Gastrocnemius medialis (tissue), 4 donors: ENCODE data around the gene WWOX.

Experiments
- POLR2A ChIP-seq, 2 donors: fragments of 450-650 bp; IDR thresholded peaks; one replicate each; pipeline ENCODE4 v1.6.1; 2017; ENCODE audit warnings: antibody characterized with exemption in 2 of 2, mild to moderate bottlenecking in 2 of 2, moderate library complexity in 2 of 2
- TF ChIP-seq, protein P1 (sequence below), 5 experiments: fragments of 450-650 bp in 3 of 5; fragments of 200-600 bp in 2 of 5; sonication (generic) in 2 of 5; IDR thresholded peaks in 4 of 5; conservative IDR thresholded peaks in 1 of 5; 1 replicate in 4 of 5; 2 replicates in 1 of 5; pipeline ENCODE4 v1.5.1; 2016 to 2019; ENCODE audit warnings: antibody characterized with exemption in 5 of 5, mild to moderate bottlenecking in 3 of 5, moderate library complexity in 3 of 5

DNA sequence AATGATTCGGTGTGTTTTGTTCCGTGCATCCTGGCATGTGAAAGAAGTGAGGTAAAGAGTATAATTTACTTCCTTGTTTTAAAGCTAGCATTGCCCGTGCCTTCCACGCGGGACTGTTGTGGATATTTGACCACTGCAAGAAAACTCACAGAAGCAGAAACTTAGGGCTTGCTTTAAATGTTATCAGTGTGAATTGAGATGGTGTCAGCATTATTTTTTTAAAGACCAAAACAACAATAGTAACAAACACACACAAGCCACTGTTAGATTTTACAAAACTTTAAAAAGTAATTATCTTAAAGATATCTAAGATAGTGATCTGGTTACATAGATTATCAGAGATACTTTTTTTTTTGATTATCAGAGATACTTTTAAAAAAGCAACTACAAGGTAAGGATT is 47.4 kb downstream of the WWOX start:
- TF ChIP-seq, protein P1, sequence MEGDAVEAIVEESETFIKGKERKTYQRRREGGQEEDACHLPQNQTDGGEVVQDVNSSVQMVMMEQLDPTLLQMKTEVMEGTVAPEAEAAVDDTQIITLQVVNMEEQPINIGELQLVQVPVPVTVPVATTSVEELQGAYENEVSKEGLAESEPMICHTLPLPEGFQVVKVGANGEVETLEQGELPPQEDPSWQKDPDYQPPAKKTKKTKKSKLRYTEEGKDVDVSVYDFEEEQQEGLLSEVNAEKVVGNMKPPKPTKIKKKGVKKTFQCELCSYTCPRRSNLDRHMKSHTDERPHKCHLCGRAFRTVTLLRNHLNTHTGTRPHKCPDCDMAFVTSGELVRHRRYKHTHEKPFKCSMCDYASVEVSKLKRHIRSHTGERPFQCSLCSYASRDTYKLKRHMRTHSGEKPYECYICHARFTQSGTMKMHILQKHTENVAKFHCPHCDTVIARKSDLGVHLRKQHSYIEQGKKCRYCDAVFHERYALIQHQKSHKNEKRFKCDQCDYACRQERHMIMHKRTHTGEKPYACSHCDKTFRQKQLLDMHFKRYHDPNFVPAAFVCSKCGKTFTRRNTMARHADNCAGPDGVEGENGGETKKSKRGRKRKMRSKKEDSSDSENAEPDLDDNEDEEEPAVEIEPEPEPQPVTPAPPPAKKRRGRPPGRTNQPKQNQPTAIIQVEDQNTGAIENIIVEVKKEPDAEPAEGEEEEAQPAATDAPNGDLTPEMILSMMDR (IDR thresholded peaks at IDR 0.05 in 4 of 5, conservative IDR thresholded peaks at IDR 0.05 in 1 of 5) = no peak
- no peak for TF ChIP-seq POLR2A (IDR thresholded peaks at IDR 0.05)
